Fibroblast of villous mesenchyme (primary cell): ENCODE measurements around the gene MEF2A. TPM values are rescaled to one million over a fixed set of nuclear protein-coding genes. Genes with fewer than 3 reads are reported as not detected.

Experiments
- DNase-seq: peaks from one replicate; pipeline ENCODE4 v3.0.0-alpha.2; 2010; ENCODE audit warnings: low read depth
- H3K4me3 ChIP-seq: 2 replicates; pipeline ENCODE4 v1.5.1; 2011; ENCODE audit warnings: low read depth, mild to moderate bottlenecking, low read length
- total RNA-seq: library from RNA; depleted of rRNA; stranded (reverse); fragments of >200 nt; gene quantifications from 2 replicates; pipeline ENCODE4 v1.2.3, GENCODE V29; 2012
- TF ChIP-seq, protein P1 (sequence below): IDR thresholded peaks from 2 replicates; pipeline ENCODE4 v1.5.1; 2012; ENCODE audit warnings: low read depth, mild to moderate bottlenecking, low read length; ENCODE audit not compliant: insufficient read depth

MEF2A gene
- total RNA-seq, 1 donor, result 28.1 TPM

DNA sequence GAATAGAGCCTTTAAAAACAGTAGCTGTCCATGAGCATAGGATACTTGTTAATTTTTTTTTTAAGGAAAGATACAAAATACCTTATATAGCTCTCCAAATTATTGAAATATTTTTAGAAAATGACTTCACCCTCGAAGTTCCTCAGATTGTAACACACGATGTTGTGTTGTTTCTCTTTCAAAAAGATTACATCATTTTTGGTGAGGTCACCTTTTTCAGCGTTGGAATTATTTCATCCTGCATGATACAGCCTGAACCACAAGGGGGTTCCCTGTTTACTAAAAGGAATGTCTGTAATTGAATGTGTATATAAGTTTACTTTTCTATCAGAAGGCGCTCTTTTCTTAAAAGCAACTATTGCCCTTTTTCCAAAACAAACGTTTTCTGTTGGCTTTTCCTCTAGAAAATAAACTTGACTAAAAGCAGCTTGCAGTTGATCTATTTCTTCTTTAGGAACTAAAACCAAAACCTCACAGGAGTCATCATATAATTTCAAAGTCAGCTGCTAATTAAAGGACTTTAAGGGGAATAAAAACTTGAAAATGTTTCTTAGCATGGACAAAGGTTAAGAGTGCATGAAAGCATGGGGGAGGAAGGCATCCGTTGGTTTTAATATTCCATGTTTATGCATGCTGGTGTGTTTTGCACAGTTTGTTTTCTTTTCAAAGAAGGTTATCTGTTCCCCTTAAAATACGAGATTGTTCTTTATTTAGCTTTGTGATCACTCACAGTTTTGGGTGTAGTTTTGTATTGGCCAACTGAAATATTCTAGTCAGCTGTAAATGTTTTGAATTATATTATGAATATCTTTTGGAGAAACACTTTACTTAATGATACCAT, 138.0 kb downstream of the MEF2A start:
- peak overlapping the region; percentile 13 for H3K4me3 ChIP-seq
- TF ChIP-seq, protein P1, sequence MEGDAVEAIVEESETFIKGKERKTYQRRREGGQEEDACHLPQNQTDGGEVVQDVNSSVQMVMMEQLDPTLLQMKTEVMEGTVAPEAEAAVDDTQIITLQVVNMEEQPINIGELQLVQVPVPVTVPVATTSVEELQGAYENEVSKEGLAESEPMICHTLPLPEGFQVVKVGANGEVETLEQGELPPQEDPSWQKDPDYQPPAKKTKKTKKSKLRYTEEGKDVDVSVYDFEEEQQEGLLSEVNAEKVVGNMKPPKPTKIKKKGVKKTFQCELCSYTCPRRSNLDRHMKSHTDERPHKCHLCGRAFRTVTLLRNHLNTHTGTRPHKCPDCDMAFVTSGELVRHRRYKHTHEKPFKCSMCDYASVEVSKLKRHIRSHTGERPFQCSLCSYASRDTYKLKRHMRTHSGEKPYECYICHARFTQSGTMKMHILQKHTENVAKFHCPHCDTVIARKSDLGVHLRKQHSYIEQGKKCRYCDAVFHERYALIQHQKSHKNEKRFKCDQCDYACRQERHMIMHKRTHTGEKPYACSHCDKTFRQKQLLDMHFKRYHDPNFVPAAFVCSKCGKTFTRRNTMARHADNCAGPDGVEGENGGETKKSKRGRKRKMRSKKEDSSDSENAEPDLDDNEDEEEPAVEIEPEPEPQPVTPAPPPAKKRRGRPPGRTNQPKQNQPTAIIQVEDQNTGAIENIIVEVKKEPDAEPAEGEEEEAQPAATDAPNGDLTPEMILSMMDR, result peak; percentile 64
- DNase-seq, result peak; percentile 93

DNA sequence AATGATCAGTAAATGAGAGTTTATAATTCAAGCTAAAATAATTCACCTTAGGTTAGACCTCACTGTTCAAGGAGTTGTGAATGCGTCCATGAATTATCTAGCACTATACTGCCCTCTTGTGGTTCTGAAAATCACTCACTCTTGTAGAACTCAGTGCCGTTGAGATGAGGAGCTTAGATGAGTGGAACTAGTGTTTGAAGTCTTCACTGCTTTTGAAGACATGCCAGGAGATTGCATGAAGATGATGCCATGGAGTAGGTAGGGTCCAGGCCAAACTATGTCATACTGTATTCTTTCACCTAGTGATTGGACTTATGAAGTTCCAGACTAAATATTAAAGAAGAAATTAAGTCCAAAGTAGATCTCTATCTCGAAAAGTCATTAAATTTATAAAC, 138.7 kb downstream of the MEF2A start:
- TF ChIP-seq, protein P1, result peak; percentile 77
- no peak overlapping the region for H3K4me3 ChIP-seq
- peak; percentile 89 for DNase-seq

DNA sequence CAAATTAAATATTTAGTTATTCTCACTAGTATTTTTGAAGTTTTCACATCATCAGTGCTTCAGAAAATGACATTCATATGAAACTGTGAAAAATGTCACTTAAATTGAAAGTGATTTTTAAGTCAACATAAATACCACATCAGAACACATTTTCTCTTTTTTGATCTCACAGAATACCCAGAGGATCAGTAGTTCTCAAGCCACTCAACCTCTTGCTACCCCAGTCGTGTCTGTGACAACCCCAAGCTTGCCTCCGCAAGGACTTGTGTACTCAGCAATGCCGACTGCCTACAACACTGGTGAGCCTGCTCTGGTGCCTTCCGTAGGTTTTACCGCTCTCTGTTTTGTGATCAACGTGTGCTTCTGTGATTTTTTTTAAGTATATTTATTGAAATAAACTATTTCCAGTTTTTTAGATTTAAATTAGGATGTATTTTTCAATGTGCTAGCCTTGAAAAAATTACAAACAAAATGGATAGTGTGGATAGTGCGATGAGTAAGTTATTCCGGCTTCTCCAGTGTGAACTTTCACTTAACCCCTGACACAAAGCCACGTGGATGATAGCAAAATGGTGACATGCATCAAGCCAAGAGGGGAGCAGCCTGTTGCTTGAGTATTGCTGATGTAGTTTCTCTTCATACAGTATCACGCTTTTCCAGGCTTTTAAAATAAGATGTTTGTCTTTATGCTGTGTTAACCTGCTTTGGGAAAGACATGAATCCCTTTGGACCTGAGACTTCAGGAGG, 140.9 kb downstream of the MEF2A start:
- TF ChIP-seq, protein P1, result no peak
- no peak overlapping the region for H3K4me3 ChIP-seq
- no peak for DNase-seq

DNA sequence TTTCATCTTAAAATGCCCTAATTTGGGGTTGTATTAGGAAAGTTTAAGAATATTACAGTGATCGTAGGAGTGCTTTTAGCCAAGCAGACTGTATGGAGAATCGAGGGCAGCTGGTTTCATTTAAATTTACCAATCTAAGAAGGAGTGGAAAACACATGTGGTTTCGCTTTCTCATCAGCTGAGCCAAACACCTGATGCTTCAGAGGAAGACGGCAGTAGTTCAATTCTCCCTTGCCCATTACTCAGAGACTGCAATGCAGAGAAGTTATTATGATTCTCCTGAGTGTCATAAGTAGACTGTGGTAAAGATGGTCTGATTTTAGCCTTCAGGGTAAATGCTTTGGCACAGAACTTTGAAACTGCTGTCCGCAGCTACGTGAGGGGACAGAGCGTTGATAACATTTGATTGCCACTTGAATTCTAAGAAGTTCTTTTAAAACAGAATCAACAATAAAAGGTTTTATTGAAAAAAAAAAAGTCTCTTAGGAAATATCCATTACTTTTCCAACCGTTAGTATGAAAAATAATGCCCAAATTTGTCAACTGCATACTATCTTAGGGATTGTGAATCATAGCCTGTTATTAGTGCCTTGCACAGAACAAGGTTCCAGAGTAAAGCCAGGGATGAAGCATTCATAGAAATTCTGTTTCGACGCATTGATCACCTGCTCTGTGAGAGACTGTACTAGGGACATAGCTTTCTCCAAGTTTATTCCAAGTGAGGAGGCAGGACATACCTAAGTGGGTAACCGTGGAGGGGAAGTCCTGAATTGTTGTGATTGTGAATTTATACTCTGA, 141.9 kb downstream of the MEF2A start:
- TF ChIP-seq, protein P1, result no peak
- no peak overlapping the region for H3K4me3 ChIP-seq
- peak; percentile 67 for DNase-seq

DNA sequence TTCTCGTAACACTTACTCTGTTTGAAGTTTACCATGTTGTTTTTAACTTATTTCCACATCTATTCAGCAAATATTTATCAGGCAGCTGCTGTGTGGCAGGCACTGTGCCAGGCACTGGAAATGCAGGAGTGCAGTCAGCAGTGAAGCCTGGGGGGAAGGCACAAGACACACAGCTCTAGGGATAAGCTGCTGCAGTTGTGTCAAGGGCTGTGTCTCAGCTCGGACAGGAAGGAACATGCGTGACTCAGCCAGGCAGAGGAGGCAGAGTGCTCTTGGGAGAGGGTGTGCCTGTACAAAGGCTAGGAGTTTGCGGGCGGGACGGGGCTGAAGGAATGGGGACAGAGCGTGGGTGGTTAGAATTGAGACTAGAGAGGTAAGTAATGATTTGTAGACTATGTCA, 142.8 kb downstream of the MEF2A start:
- no peak overlapping the region for H3K4me3 ChIP-seq
- DNase-seq, result peak; percentile 95
- TF ChIP-seq, protein P1, result no peak

DNA sequence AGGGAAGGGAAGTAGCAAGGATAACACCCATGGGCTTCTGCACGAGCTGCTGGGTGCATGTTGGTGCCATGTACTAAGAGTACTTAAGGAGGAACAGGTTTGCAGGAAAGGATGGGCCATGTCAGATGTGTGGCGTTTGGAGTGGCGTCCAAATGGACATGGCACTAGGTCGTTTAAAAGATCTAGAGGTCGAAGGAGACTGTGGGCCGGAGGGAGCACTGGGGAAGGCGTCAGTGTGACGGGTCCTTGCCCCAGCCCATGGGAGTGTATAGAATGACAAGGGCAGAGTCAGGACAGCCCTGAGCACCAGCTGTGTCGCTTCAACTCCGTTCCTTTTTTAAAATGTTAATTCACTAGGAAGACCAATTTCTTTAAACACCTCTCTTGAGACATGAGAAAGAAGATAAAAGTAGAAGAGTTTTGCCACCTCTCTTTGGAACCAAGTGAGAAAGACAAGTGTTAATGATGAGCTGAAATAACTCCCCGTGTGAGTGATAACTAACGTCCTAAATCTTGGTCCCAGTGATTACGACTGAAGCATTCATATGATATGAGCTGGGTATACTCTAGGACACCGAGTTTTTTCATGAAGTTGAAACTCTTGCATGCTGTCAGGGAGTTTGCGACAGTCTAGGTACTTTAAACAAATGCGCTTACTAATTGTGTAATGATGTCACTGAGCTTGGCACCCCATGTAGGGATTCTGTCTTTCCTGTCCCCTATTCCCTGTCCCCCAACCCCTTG, 143.6 kb downstream of the MEF2A start:
- DNase-seq, result no peak
- H3K4me3 ChIP-seq, result no peak overlapping the region
- TF ChIP-seq, protein P1, result no peak
